ENCODE results near the gene ATXN1.
"Not testable (repeated sequence)": the region's sequence is repeated elsewhere in the genome, so short reads cannot be mapped to it uniquely, and the experiment has no call there.

Gene ATXN1

GRCh38 chr6:16622193-16622592, 139.1 kb downstream of the ATXN1 start:
- Histone ChIP-seq H3K4me3 (replicated peaks; ENCODE audit: low read depth, low read length) (no peak overlapping the region), H3K36me3 (ENCODE audit: control insufficient read depth, insufficient read depth, low read length) (no peaks in the 10 kb centered on the region), H3K27me3 (replicated peaks; ENCODE audit: control insufficient read depth, insufficient read depth, low read length) (no peaks in the 10 kb centered on the region)
- TF ChIP-seq CTCF (IDR thresholded peaks at IDR 0.05; ENCODE audit: insufficient read depth, low read length, poor library complexity, severe bottlenecking): no peak
- no peak for DNase-seq (ENCODE audit: extremely low read depth, insufficient read length)

- no peak overlapping the region for H3K4me3 ChIP-seq (replicated peaks; ENCODE audit: low read depth, low read length)
- no peaks in the 10 kb centered on the region for H3K36me3 ChIP-seq (ENCODE audit: control insufficient read depth, insufficient read depth, low read length)
- no peaks in the 10 kb centered on the region for H3K27me3 ChIP-seq (replicated peaks; ENCODE audit: control insufficient read depth, insufficient read depth, low read length)
- DNase-seq (ENCODE audit: extremely low read depth, insufficient read length): no peak
- TF ChIP-seq CTCF (IDR thresholded peaks at IDR 0.05; ENCODE audit: insufficient read depth, low read length, poor library complexity, severe bottlenecking): no peak
These were observed 140.3 kb downstream of the ATXN1 start for GRCh38 chr6:16621002-16621401.

- Histone ChIP-seq H3K4me3 (replicated peaks; ENCODE audit: low read depth, low read length) (no peak overlapping the region), H3K36me3 (ENCODE audit: control insufficient read depth, insufficient read depth, low read length) (no peaks in the 10 kb centered on the region), H3K27me3 (replicated peaks; ENCODE audit: control insufficient read depth, insufficient read depth, low read length) (no peaks in the 10 kb centered on the region)
- DNase-seq (ENCODE audit: extremely low read depth, insufficient read length): no peak
- no peak for TF ChIP-seq CTCF (IDR thresholded peaks at IDR 0.05; ENCODE audit: insufficient read depth, low read length, poor library complexity, severe bottlenecking)
These were observed 141.5 kb downstream of the ATXN1 start for GRCh38 chr6:16619777-16620176.

- DNase-seq (ENCODE audit: extremely low read depth, insufficient read length): no peak
- no peak overlapping the region for H3K4me3 ChIP-seq (replicated peaks; ENCODE audit: low read depth, low read length)
- no peaks in the 10 kb centered on the region for H3K36me3 ChIP-seq (ENCODE audit: control insufficient read depth, insufficient read depth, low read length)
- H3K27me3 ChIP-seq (replicated peaks; ENCODE audit: control insufficient read depth, insufficient read depth, low read length): no peaks in the 10 kb centered on the region
- no peak for TF ChIP-seq CTCF (IDR thresholded peaks at IDR 0.05; ENCODE audit: insufficient read depth, low read length, poor library complexity, severe bottlenecking)
These were observed 142.3 kb downstream of the ATXN1 start for GRCh38 chr6:16618962-16619361.

- not testable (repeated sequence) for H3K36me3 ChIP-seq (ENCODE audit: control insufficient read depth, insufficient read depth, low read length); DNase-seq (ENCODE audit: extremely low read depth, insufficient read length); H3K4me3 ChIP-seq (replicated peaks; ENCODE audit: low read depth, low read length); H3K27me3 ChIP-seq (replicated peaks; ENCODE audit: control insufficient read depth, insufficient read depth, low read length)
These were observed 146.0 kb downstream of the ATXN1 start for GRCh38 chr6:16615215-16615614.

- H3K27me3 ChIP-seq (replicated peaks; ENCODE audit: control insufficient read depth, insufficient read depth, low read length); H3K36me3 ChIP-seq (ENCODE audit: control insufficient read depth, insufficient read depth, low read length); DNase-seq (ENCODE audit: extremely low read depth, insufficient read length); H3K4me3 ChIP-seq (replicated peaks; ENCODE audit: low read depth, low read length): not testable (repeated sequence)
These were observed 147.1 kb downstream of the ATXN1 start for GRCh38 chr6:16614143-16614542.

GRCh38 chr6:16613504-16613903, 147.8 kb downstream of the ATXN1 start:
- not testable (repeated sequence) for DNase-seq (ENCODE audit: extremely low read depth, insufficient read length); H3K36me3 ChIP-seq (ENCODE audit: control insufficient read depth, insufficient read depth, low read length); H3K27me3 ChIP-seq (replicated peaks; ENCODE audit: control insufficient read depth, insufficient read depth, low read length); H3K4me3 ChIP-seq (replicated peaks; ENCODE audit: low read depth, low read length)
